Neural cell (in vitro differentiated cells): Measurements from ENCODE around the gene KRTAP10-6. TPM values are rescaled to one million over a fixed set of nuclear protein-coding genes. Genes with fewer than 3 reads are reported as not detected.

Source experiments
- H2AFZ ChIP-seq: fragments of 200-600, 300-800 bp; sonication (generic), shearing (Covaris generic); 2 replicates; pipeline ENCODE4 v1.6.0; 2014; ENCODE audit warnings: low read depth, mild to moderate bottlenecking, antibody characterized with exemption, low read length, moderate library complexity
- H3F3A ChIP-seq: fragments of 200-600 bp; shearing (Covaris generic); 2 replicates; pipeline ENCODE4 v1.6.1; 2016; ENCODE audit warnings: mild to moderate bottlenecking, moderate library complexity, mixed read lengths, antibody characterized with exemption, low read length; ENCODE audit not compliant: insufficient read depth, poor library complexity, severe bottlenecking
- H3K27ac ChIP-seq: fragments of 200-600, 300-800 bp; sonication (generic), shearing (Covaris generic); 2 replicates; pipeline ENCODE4 v1.5.1; 2014; ENCODE audit warnings: mild to moderate bottlenecking, low read length, moderate library complexity
- H3K27me3 ChIP-seq: fragments of 300-800, 200-600 bp; sonication (generic), shearing (Covaris generic); 2 replicates; pipeline ENCODE4 v1.6.0; 2014; ENCODE audit warnings: mild to moderate bottlenecking, low read depth, low read length, moderate library complexity; ENCODE audit not compliant: insufficient read depth
- H3K36me3 ChIP-seq: fragments of 300-800, 200-600 bp; sonication (generic), shearing (Covaris generic); 2 replicates; pipeline ENCODE4 v1.5.1; 2014; ENCODE audit warnings: mild to moderate bottlenecking, antibody characterized with exemption, low read length, moderate library complexity; ENCODE audit not compliant: insufficient read depth
- H3K4me2 ChIP-seq: fragments of 300-800, 200-600 bp; sonication (generic), shearing (Covaris generic); 2 replicates; pipeline ENCODE4 v1.6.0; 2014; ENCODE audit warnings: mild to moderate bottlenecking, low read length
- H3K4me3 ChIP-seq: fragments of 300-800, 200-600 bp; sonication (generic), shearing (Covaris generic); 2 replicates; pipeline ENCODE4 v1.5.1; 2014; ENCODE audit warnings: mild to moderate bottlenecking, low read length, moderate library complexity
- H3K79me2 ChIP-seq: fragments of 200-600 bp; shearing (Covaris generic); replicated peaks from 2 replicates; pipeline ENCODE4 v1.6.0; 2014; ENCODE audit warnings: mild to moderate bottlenecking, low read length, moderate library complexity; ENCODE audit not compliant: insufficient read depth
- H3K9ac ChIP-seq: fragments of 300-800, 200-600 bp; sonication (generic), shearing (Covaris generic); 2 replicates; pipeline ENCODE4 v1.6.1; 2016; ENCODE audit warnings: mild to moderate bottlenecking, low read length, mixed read lengths
- H3K9me2 ChIP-seq: fragments of 200-600 bp; shearing (Covaris generic); 2 replicates; pipeline ENCODE4 v1.6.1; 2016; ENCODE audit warnings: mild to moderate bottlenecking, low read length, mixed read lengths; ENCODE audit not compliant: insufficient read depth
- H3K9me3 ChIP-seq: fragments of 200-600, 300-800 bp; sonication (generic), shearing (Covaris generic); 2 replicates; pipeline ENCODE4 v1.6.1; 2016; ENCODE audit warnings: mild to moderate bottlenecking, mixed run types, low read length, moderate library complexity, mixed read lengths
- H4K20me1 ChIP-seq: fragments of 200-600 bp; shearing (Covaris generic); 2 replicates; pipeline ENCODE4 v1.6.1; 2016; ENCODE audit warnings: mild to moderate bottlenecking, mixed run types; ENCODE audit not compliant: insufficient read depth
- CTCF ChIP-seq: fragments of 450-650 bp; IDR thresholded peaks from 2 replicates; pipeline ENCODE4 v1.5.1; 2014; ENCODE audit warnings: antibody characterized with exemption, mild to moderate bottlenecking, moderate library complexity; ENCODE audit not compliant: poor library complexity, severe bottlenecking
- EP300 ChIP-seq: fragments of 450-650 bp; conservative IDR thresholded peaks from 2 replicates; pipeline ENCODE4 v1.6.1; 2014; ENCODE audit warnings: antibody characterized with exemption, mild to moderate bottlenecking, moderate library complexity; ENCODE audit not compliant: poor library complexity, severe bottlenecking
- EZH2 ChIP-seq: fragments of 200-600, 300-800 bp; shearing (Covaris generic), sonication (generic); IDR thresholded peaks from 2 replicates; pipeline ENCODE4 v1.6.1; 2014; ENCODE audit warnings: antibody characterized with exemption, low read length, borderline replicate concordance, mild to moderate bottlenecking; ENCODE audit not compliant: insufficient read depth, poor library complexity, severe bottlenecking
- MXI1 ChIP-seq: fragments of 450-650 bp; conservative IDR thresholded peaks from 2 replicates; pipeline ENCODE4 v1.6.1; 2014; ENCODE audit warnings: antibody characterized with exemption, mild to moderate bottlenecking; ENCODE audit not compliant: poor library complexity, severe bottlenecking
- POLR2AphosphoS5 ChIP-seq: IDR thresholded peaks from 2 replicates; pipeline ENCODE4 v1.6.1; 2012
- RAD21 ChIP-seq: fragments of 450-650 bp; conservative IDR thresholded peaks from 2 replicates; pipeline ENCODE4 v1.6.1; 2014; ENCODE audit warnings: antibody characterized with exemption, mild to moderate bottlenecking, moderate library complexity
- SMC3 ChIP-seq: fragments of 450-650 bp; conservative IDR thresholded peaks from 2 replicates; pipeline ENCODE4 v1.6.1; 2014; ENCODE audit warnings: antibody characterized with exemption, mild to moderate bottlenecking, moderate library complexity; ENCODE audit not compliant: poor library complexity
- TAF1 ChIP-seq: IDR thresholded peaks from 2 replicates; pipeline ENCODE4 v1.6.1; 2012; ENCODE audit warnings: low read depth
- polyA plus RNA-seq: library from polyadenylated mRNA; depleted of rRNA; stranded (reverse); fragments of >200 nt; gene quantifications from 2 replicates; pipeline ENCODE4 v1.2.3, GENCODE V29; 2014
- TF ChIP-seq, protein P1 (sequence below): IDR thresholded peaks from 2 replicates; pipeline ENCODE4 v1.6.1; 2012; ENCODE audit warnings: borderline replicate concordance

KRTAP10-6 gene
- polyA plus RNA-seq, 1 donor from 2014 or later, result not detected

DNA sequence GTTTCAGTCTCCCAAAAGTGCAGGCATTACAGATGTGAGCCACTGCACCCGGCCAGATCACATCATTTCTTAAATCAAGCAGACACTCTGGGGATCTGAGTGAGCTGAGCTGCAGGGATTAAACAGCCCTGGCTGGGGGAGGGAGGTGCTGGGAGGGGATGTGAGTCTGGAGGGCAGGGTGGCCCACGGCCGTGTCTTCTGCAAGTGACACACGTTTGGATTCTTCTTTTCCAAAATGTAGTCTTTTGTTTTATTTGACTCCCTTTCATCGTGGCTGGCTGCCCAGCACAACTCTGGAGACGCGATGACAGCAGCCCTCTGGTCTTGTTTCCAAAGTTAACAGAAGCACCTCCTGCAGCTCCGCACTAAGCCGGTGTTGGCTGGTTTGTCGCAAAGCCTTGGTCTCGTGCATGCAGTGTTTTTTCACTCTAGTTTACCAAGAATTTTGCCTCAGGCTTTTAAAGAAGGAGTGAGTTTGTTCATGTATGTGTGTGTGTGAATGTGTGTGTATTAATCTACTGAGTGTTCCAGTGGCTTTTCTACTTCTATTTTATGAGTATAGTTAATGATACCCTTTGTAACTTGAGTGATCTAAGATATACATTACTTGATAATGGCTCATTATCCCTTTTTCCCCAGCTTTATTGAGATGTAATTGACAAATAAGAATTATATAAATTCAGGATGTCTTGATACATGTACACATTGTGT lies 9.1 kb downstream of the KRTAP10-6 start:
- Histone ChIP-seq H3K9me3 (no peaks in the 10 kb centered on the region), H4K20me1 (no peaks in the 10 kb centered on the region), H3K4me2 (no peak overlapping the region), H2AFZ (no peak overlapping the region), H3K27me3 (no peaks in the 10 kb centered on the region), H3F3A (no peaks in the 10 kb centered on the region), H3K4me3 (no peak overlapping the region), H3K79me2 (no peaks in the 10 kb centered on the region), H3K9ac (no peak overlapping the region), H3K9me2 (no peaks in the 10 kb centered on the region), H3K36me3 (no peaks in the 10 kb centered on the region), H3K27ac (no peak overlapping the region)
- TF ChIP-seq CTCF, result no peak
- TF ChIP-seq MXI1, result no peak
- TF ChIP-seq, protein P1, sequence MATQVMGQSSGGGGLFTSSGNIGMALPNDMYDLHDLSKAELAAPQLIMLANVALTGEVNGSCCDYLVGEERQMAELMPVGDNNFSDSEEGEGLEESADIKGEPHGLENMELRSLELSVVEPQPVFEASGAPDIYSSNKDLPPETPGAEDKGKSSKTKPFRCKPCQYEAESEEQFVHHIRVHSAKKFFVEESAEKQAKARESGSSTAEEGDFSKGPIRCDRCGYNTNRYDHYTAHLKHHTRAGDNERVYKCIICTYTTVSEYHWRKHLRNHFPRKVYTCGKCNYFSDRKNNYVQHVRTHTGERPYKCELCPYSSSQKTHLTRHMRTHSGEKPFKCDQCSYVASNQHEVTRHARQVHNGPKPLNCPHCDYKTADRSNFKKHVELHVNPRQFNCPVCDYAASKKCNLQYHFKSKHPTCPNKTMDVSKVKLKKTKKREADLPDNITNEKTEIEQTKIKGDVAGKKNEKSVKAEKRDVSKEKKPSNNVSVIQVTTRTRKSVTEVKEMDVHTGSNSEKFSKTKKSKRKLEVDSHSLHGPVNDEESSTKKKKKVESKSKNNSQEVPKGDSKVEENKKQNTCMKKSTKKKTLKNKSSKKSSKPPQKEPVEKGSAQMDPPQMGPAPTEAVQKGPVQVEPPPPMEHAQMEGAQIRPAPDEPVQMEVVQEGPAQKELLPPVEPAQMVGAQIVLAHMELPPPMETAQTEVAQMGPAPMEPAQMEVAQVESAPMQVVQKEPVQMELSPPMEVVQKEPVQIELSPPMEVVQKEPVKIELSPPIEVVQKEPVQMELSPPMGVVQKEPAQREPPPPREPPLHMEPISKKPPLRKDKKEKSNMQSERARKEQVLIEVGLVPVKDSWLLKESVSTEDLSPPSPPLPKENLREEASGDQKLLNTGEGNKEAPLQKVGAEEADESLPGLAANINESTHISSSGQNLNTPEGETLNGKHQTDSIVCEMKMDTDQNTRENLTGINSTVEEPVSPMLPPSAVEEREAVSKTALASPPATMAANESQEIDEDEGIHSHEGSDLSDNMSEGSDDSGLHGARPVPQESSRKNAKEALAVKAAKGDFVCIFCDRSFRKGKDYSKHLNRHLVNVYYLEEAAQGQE, result no peak
- no peak for TF ChIP-seq TAF1
- TF ChIP-seq EZH2, result no peak
- TF ChIP-seq EP300, result no peak

DNA sequence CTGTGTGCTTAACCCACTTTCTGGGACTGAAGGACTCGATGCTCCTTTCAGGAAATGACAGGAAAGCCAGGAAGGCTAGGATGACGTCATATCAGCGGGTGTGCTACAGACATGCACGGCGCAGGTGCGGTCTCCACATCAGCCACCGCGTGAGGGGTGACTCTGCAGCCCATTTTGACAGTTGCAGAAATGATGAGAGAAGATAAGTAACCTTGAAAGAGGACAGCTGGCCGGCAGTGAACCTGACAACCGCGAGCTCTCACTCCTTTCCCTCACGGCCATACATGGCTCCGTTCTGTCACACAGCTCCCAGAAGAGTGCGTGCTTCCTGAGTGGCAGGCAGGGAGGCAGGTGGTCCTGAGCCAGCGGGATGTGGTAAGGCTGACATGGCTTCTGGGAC lies 10.2 kb downstream of the KRTAP10-6 start:
- H3K27ac ChIP-seq, result no peak overlapping the region

More for the DNA sequence above, 10.2 kb downstream of the KRTAP10-6 start:
- Histone ChIP-seq H3K36me3 (no peaks in the 10 kb centered on the region), H3K79me2 (no peaks in the 10 kb centered on the region), H3K27me3 (no peaks in the 10 kb centered on the region), H3K9me2 (no peaks in the 10 kb centered on the region), H3K9ac (no peak overlapping the region), H3K4me2 (no peak overlapping the region), H4K20me1 (no peaks in the 10 kb centered on the region), H3K9me3 (no peaks in the 10 kb centered on the region), H3K4me3 (no peak overlapping the region), H3F3A (no peaks in the 10 kb centered on the region), H2AFZ (no peak overlapping the region)
- TF ChIP-seq EZH2 (no peak), MXI1 (no peak), SMC3 (no peak), TAF1 (no peak), POLR2AphosphoS5 (no peak), CTCF (no peak), RAD21 (no peak), EP300 (no peak)
- TF ChIP-seq, protein P1, result no peak
